Thyroid gland (tissue), 4 donors: ENCODE measurements around the gene QPCT. TPM values are rescaled to one million over a fixed set of nuclear protein-coding genes. Genes with fewer than 3 reads are reported as not detected.

Experiments
- DNase-seq, 2 donors: peaks; one replicate each; pipeline ENCODE4 v3.0.0-alpha.2; 2019
- H3K27ac ChIP-seq, 3 donors: fragments of 200-600 bp; sonication (generic); 1 replicate in 2 of 3; 2 replicates in 1 of 3; pipeline ENCODE4 v1.5.1; 2016 to 2019; ENCODE audit warnings: mild to moderate bottlenecking in 1 of 3, moderate library complexity in 1 of 3
- H3K27me3 ChIP-seq: fragments of 200-600 bp; sonication (generic); one replicate; pipeline ENCODE4 v1.5.1; 2019
- H3K36me3 ChIP-seq, 2 donors: fragments of 200-600 bp; sonication (generic); one replicate each; pipeline ENCODE4 v1.5.1; 2016 to 2019
- H3K4me1 ChIP-seq, 2 donors: fragments of 200-600 bp; sonication (generic); one replicate each; pipeline ENCODE4 v1.5.1; 2017 to 2019
- H3K4me3 ChIP-seq, 3 donors: fragments of 200-600 bp; sonication (generic); replicated peaks in 1 of 3; 1 replicate in 2 of 3; 2 replicates in 1 of 3; pipeline ENCODE4 v1.5.1; 2016; ENCODE audit warnings: mild to moderate bottlenecking in 1 of 3
- H3K9me3 ChIP-seq: fragments of 200-600 bp; sonication (generic); one replicate; pipeline ENCODE4 v1.5.1; 2017
- POLR2A ChIP-seq, 2 donors: fragments of 450-650 bp; IDR thresholded peaks; one replicate each; pipeline ENCODE4 v1.6.1; 2017; ENCODE audit warnings: antibody characterized with exemption in 2 of 2, mild to moderate bottlenecking in 2 of 2, moderate library complexity in 1 of 2
- WGBS, 2 donors: methylation state at CpG; one replicate each; pipeline ENCODE4 v1.1.5; 2017; 5-methylcytosine and 5-hydroxymethylcytosine counted together
- intact Hi-C: fragments of 100-400 bp; cut with DNase I; formaldehyde crosslinking; loops from one replicate; pipeline ENCODE4 v1.15.1; 2023
- total RNA-seq, 4 donors: library from RNA; depleted of rRNA; stranded (reverse); fragments of >200 nt; gene quantifications; one replicate each; pipeline ENCODE4 v1.2.3, GENCODE V29; 2016
- TF ChIP-seq, protein P1 (sequence below), 6 experiments: fragments of 200-600 bp in 3 of 6; fragments of 450-650 bp in 3 of 6; sonication (generic) in 3 of 6; IDR thresholded peaks; one replicate each; pipeline ENCODE4 v1.5.1; 2016 to 2019; ENCODE audit warnings: antibody characterized with exemption in 6 of 6, mild to moderate bottlenecking in 2 of 6, inconsistent platforms in 1 of 6, moderate library complexity in 1 of 6

The QPCT gene
- total RNA-seq, 4 donors from 2014 or later, result 1.0 to 6.0 (median 4.3) TPM

DNA sequence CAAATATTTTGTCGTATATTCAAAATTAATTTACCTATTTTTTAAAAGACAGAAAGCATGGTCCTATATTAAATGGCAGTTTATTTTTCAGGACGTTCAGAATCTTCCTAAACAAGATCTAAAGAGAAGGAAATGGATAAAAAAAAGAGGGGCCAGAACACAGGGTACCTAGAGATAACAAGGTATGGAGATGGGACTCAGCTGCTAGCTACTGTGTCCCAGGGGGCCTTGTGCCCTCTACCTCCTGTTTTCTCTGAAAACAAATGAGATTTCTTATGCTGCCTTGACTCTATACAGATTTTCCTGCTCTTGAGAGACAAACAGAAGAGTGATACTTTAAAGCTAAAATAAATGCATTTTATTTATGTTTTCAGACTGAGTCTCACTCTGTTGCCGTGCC, 29.1 kb upstream of the QPCT start:
- no peak for TF ChIP-seq POLR2A (IDR thresholded peaks at IDR 0.05)
- TF ChIP-seq, protein P1, sequence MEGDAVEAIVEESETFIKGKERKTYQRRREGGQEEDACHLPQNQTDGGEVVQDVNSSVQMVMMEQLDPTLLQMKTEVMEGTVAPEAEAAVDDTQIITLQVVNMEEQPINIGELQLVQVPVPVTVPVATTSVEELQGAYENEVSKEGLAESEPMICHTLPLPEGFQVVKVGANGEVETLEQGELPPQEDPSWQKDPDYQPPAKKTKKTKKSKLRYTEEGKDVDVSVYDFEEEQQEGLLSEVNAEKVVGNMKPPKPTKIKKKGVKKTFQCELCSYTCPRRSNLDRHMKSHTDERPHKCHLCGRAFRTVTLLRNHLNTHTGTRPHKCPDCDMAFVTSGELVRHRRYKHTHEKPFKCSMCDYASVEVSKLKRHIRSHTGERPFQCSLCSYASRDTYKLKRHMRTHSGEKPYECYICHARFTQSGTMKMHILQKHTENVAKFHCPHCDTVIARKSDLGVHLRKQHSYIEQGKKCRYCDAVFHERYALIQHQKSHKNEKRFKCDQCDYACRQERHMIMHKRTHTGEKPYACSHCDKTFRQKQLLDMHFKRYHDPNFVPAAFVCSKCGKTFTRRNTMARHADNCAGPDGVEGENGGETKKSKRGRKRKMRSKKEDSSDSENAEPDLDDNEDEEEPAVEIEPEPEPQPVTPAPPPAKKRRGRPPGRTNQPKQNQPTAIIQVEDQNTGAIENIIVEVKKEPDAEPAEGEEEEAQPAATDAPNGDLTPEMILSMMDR (IDR thresholded peaks at IDR 0.05), result no peak
- DNase-seq, result no peak
- 88 to 90% methylated on average over 3 of the region's 3 CpGs for WGBS, 2 donors
- Histone ChIP-seq H3K27me3 (no peaks in the 10 kb centered on the region), H3K27ac (no peak overlapping the region), H3K9me3 (no peaks in the 10 kb centered on the region), H3K36me3 (no peaks in the 10 kb centered on the region), H3K4me3 (no peak overlapping the region), H3K4me1 (peaks cover 6 to 14% of the 10 kb centered on the region in 2 donors)
- intact Hi-C loops, result no loop called here

GRCh38 chr2:37316181-37316580, 28.2 kb upstream of the QPCT start:
- Histone ChIP-seq H3K4me1 (peaks cover 6 to 14% of the 10 kb centered on the region in 2 donors), H3K27ac (no peak overlapping the region), H3K9me3 (no peaks in the 10 kb centered on the region), H3K27me3 (no peaks in the 10 kb centered on the region), H3K4me3 (no peak overlapping the region), H3K36me3 (no peaks in the 10 kb centered on the region)
- intact Hi-C loops, result no loop called here
- no peak for DNase-seq
- no peak for TF ChIP-seq POLR2A (IDR thresholded peaks at IDR 0.05)
- TF ChIP-seq, protein P1 (IDR thresholded peaks at IDR 0.05), result no peak
- WGBS, 2 donors, result 87 to 91% methylated on average over 5 of the region's 5 CpGs

DNA sequence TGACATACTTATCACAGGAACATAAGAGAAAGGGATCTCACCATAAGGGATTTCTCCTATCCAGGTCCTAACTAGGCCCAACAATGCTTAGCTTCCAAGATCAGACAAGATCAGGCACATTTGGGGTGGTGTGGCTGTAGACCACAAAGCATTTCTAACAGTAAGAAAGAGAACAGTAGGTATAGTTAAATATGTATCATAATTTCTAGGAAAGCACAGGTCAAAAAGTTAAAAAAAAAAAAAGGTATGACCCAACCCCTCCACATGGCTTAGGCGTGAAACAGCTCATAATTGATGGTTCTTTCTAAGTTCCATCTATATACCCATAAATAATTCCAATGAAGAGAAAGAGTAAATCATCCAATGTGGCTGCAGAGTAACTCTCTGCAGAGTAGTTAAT, 26.7 kb upstream of the QPCT start:
- Histone ChIP-seq H3K36me3 (no peaks in the 10 kb centered on the region), H3K4me3 (no peak overlapping the region), H3K27me3 (no peaks in the 10 kb centered on the region), H3K9me3 (no peaks in the 10 kb centered on the region), H3K27ac (no peak overlapping the region), H3K4me1 (peaks cover 6 to 20% of the 10 kb centered on the region in 2 donors)
- intact Hi-C loops, result no loop called here
- no peak for DNase-seq
- TF ChIP-seq, protein P1 (IDR thresholded peaks at IDR 0.05), result no peak
- no peak for TF ChIP-seq POLR2A (IDR thresholded peaks at IDR 0.05)
- 90 to 98% methylated on average over 1 of the region's 1 CpG for WGBS, 2 donors

GRCh38 chr2:37318401-37318800, 26.0 kb upstream of the QPCT start:
- Histone ChIP-seq H3K9me3 (no peaks in the 10 kb centered on the region), H3K36me3 (no peaks in the 10 kb centered on the region), H3K4me3 (no peak overlapping the region), H3K27me3 (no peaks in the 10 kb centered on the region), H3K4me1 (peaks cover 6 to 26% of the 10 kb centered on the region in 2 donors), H3K27ac (no peak overlapping the region)
- intact Hi-C loops, result no loop called here
- no peak for TF ChIP-seq POLR2A (IDR thresholded peaks at IDR 0.05)
- TF ChIP-seq, protein P1 (IDR thresholded peaks at IDR 0.05), result no peak
- 69 to 80% methylated on average over 5 of the region's 5 CpGs for WGBS, 2 donors
- DNase-seq, result no peak

DNA sequence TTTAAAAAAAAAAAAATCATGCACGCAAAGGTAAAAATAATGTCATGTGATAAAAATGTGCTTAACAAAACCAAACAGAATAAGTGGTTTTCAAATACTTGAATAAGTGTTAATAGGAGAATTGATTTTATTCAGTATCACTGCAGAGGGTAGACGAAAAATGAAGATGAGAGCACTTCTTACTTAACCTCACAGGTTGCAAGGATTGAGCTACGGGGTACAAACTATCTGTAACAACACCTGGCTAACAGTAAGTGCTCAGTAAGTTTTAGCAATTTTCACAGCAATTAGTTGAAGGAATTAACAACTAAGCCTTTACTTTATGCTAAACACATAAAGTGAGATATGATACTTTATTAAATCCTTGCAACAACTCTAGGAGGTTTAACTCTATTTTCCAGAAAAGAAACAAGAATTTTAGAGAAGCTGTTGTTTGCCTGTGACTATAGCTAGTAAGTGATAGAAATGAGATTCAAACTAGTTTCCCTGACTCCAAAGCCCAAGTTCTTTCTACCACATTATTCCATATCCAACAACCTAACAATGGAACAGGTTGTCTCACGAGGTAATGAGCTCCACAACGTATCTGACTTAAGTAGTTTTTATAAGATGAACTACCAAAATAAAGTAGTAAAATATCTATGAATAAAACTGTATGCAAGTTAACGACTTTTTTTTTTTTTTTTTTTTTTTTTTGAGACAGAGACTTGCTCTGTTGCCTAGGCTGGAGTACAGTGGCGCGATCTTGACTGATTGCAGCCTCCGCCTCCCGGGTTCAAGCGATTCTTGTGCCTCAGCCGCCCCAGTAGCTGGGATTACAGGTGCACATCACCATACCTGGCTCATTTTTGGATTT, 24.4 kb upstream of the QPCT start:
- Histone ChIP-seq H3K27ac (no peak overlapping the region), H3K27me3 (no peaks in the 10 kb centered on the region), H3K4me3 (no peak overlapping the region), H3K9me3 (no peaks in the 10 kb centered on the region), H3K4me1 (peaks cover 6 to 28% of the 10 kb centered on the region in 2 donors), H3K36me3 (no peaks in the 10 kb centered on the region)
- no peak for DNase-seq
- intact Hi-C loops, result no loop called here
- TF ChIP-seq POLR2A (IDR thresholded peaks at IDR 0.05), result no peak
- TF ChIP-seq, protein P1 (IDR thresholded peaks at IDR 0.05), result no peak
- 93 to 94% methylated on average over 12 of the region's 12 CpGs for WGBS, 2 donors
